ENCODE data around the gene ARHGEF16. TPM values are rescaled to one million over a fixed set of nuclear protein-coding genes. Genes with fewer than 3 reads are reported as not detected.

Gene ARHGEF16
- polyA plus RNA-seq, 4 donors, result 0.53 to 23.1 (median 15.4) TPM

- DNase-seq (ENCODE audit: low read depth in 4 of 4, low spot score in 3 of 4), result no peak
Measured at GRCh38 chr1:3515272-3515671, 60.8 kb downstream of the ARHGEF16 start.

- DNase-seq (ENCODE audit: low read depth in 4 of 4, low spot score in 3 of 4), result no peak
Measured at GRCh38 chr1:3515774-3516480, 61.5 kb downstream of the ARHGEF16 start.

GRCh38 chr1:3516481-3516869 is 62.0 kb downstream of the ARHGEF16 start:
- DNase-seq (ENCODE audit: low read depth in 4 of 4, low spot score in 3 of 4), result no peak

GRCh38 chr1:3516911-3517675 is 62.6 kb downstream of the ARHGEF16 start:
- no peak for DNase-seq (ENCODE audit: low read depth in 4 of 4, low spot score in 3 of 4)

GRCh38 chr1:3518256-3518655 is 63.8 kb downstream of the ARHGEF16 start:
- no peak for DNase-seq (ENCODE audit: low read depth in 4 of 4, low spot score in 3 of 4)

GRCh38 chr1:3518756-3519155 is 64.3 kb downstream of the ARHGEF16 start:
- DNase-seq (ENCODE audit: low read depth in 4 of 4, low spot score in 3 of 4), result no peak

GRCh38 chr1:3519301-3519885 is 64.9 kb downstream of the ARHGEF16 start:
- no peak for DNase-seq (ENCODE audit: low read depth in 4 of 4, low spot score in 3 of 4)

GRCh38 chr1:3520419-3521378 is 66.2 kb downstream of the ARHGEF16 start:
- DNase-seq (ENCODE audit: low read depth in 4 of 4, low spot score in 3 of 4), result no peak

GRCh38 chr1:3521426-3521825 is 67.0 kb downstream of the ARHGEF16 start:
- no peak for DNase-seq (ENCODE audit: low read depth in 4 of 4, low spot score in 3 of 4)

- no peak for DNase-seq (ENCODE audit: low read depth in 4 of 4, low spot score in 3 of 4)
Measured at GRCh38 chr1:3522112-3522511, 67.6 kb downstream of the ARHGEF16 start.

- no peak for DNase-seq (ENCODE audit: low read depth in 4 of 4, low spot score in 3 of 4)
Measured at GRCh38 chr1:3522564-3523265, 68.2 kb downstream of the ARHGEF16 start.

- DNase-seq (ENCODE audit: low read depth in 4 of 4, low spot score in 3 of 4), result no peak
Measured at GRCh38 chr1:3523980-3524379, 69.5 kb downstream of the ARHGEF16 start.

- no peak for DNase-seq (ENCODE audit: low read depth in 4 of 4, low spot score in 3 of 4)
Measured at GRCh38 chr1:3524556-3525203, 70.2 kb downstream of the ARHGEF16 start.

GRCh38 chr1:3525551-3526482 is 71.4 kb downstream of the ARHGEF16 start:
- no peak for DNase-seq (ENCODE audit: low read depth in 4 of 4, low spot score in 3 of 4)

GRCh38 chr1:3527774-3528173 is 73.3 kb downstream of the ARHGEF16 start:
- DNase-seq (ENCODE audit: low read depth in 4 of 4, low spot score in 3 of 4), result no peak

GRCh38 chr1:3529099-3529729 is 74.7 kb downstream of the ARHGEF16 start:
- DNase-seq (ENCODE audit: low read depth in 4 of 4, low spot score in 3 of 4), result no peak

GRCh38 chr1:3530086-3530925 is 75.8 kb downstream of the ARHGEF16 start:
- no peak for DNase-seq (ENCODE audit: low read depth in 4 of 4, low spot score in 3 of 4)

Measured in left renal pelvis (tissue), 4 donors.